Bronchial epithelial cell (primary cell): ENCODE measurements around the gene COL11A2. TPM values are rescaled to one million over a fixed set of nuclear protein-coding genes. Genes with fewer than 3 reads are reported as not detected.

Source experiments
- DNase-seq: peaks from one replicate; pipeline ENCODE4 v3.0.0-alpha.2; 2010; ENCODE audit warnings: low read depth
- FAIRE-seq: peaks from 2 replicates; lab custom pipeline; 2011; peaks lifted over from hg19 to GRCh38; lab: Jason Lieb, UNC
- H3K27me3 ChIP-seq: 2 replicates; pipeline ENCODE4 v1.5.1; 2011; ENCODE audit warnings: low read length; ENCODE audit not compliant: control insufficient read depth, insufficient read depth
- H3K36me3 ChIP-seq: 2 replicates; pipeline ENCODE4 v1.5.1; 2011; ENCODE audit warnings: low read length; ENCODE audit not compliant: control insufficient read depth, insufficient read depth
- H3K4me3 ChIP-seq: 2 replicates; pipeline ENCODE4 v1.5.1; 2011; ENCODE audit warnings: mild to moderate bottlenecking, low read depth, low read length, control low read depth
- total RNA-seq: library from RNA; depleted of rRNA; stranded (reverse); fragments of >200 nt; gene quantifications from 2 replicates; pipeline ENCODE4 v1.2.1, GENCODE V29; 2014
- TF ChIP-seq, protein P1 (sequence below): IDR thresholded peaks from 2 replicates; pipeline ENCODE4 v1.5.1; 2011; ENCODE audit warnings: mild to moderate bottlenecking, moderate library complexity, low read length, control low read depth, inconsistent platforms; ENCODE audit not compliant: insufficient read depth, severe bottlenecking

Gene COL11A2
- total RNA-seq, 1 donor from 2014 or later = under 0.01 TPM

DNA sequence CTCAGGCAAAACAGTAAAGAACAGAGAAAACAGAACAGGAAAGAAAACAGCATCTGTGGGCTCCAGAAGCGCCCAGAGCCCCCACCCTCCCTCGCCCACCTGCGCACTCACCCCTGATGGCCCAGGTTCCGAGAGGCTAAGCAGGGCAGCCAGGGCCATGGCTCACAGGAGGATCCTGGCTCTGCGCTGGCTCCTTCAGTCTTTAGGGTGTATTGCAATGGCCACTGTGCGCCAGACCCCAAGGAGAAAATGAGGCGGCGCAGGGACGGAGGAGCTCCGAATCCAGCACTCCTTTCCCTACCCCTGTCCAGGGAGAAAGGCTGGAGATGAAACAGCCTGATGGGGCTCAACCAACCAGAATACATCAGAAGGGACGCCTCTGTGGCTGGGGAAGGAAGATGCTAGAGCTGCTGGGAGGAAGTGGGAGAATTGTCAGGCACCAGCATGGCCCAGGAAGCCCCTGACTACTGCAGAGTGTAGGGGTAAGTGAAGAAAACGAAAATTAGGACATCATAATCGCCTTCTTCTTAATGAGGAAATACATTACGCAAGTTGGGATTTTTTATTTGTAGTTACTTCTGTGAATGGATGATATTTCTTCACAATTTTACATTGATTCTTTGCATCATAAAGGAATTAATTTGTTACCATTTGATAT, 49.0 kb downstream of the COL11A2 start:
- TF ChIP-seq, protein P1, sequence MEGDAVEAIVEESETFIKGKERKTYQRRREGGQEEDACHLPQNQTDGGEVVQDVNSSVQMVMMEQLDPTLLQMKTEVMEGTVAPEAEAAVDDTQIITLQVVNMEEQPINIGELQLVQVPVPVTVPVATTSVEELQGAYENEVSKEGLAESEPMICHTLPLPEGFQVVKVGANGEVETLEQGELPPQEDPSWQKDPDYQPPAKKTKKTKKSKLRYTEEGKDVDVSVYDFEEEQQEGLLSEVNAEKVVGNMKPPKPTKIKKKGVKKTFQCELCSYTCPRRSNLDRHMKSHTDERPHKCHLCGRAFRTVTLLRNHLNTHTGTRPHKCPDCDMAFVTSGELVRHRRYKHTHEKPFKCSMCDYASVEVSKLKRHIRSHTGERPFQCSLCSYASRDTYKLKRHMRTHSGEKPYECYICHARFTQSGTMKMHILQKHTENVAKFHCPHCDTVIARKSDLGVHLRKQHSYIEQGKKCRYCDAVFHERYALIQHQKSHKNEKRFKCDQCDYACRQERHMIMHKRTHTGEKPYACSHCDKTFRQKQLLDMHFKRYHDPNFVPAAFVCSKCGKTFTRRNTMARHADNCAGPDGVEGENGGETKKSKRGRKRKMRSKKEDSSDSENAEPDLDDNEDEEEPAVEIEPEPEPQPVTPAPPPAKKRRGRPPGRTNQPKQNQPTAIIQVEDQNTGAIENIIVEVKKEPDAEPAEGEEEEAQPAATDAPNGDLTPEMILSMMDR = no peak
- H3K4me3 ChIP-seq = no peak overlapping the region
- DNase-seq = no peak
- H3K36me3 ChIP-seq = no peaks in the 10 kb centered on the region
- no peak for FAIRE-seq
- H3K27me3 ChIP-seq = no peaks in the 10 kb centered on the region

DNA sequence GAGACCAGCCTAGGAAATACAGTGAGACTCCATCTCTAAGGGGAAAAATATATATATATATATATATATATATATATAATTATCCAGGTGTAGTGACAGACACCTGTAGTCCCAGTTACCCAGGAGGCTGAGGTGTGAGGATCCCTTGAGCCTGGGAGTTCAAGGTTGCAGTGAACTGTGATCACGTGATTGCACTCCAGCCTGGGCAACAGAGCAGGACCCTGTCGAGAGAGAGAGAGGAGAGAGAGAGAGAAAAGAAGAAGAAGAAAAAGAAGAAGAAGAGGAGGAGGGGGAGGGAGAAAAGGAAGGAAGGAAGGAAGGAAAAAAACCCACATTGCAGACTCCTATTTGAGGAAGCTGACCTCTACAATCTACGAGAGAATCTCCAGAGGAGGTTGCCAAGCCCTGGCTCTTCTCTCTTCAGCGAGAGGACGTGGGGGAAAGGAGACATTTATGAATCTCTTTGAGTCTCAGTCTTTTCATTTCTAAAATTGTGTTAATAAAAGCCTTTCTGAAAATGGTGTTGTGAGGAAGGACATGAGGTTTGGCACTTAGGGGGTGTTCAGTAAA, 49.7 kb downstream of the COL11A2 start:
- Histone ChIP-seq H3K27me3 (no peaks in the 10 kb centered on the region), H3K36me3 (no peaks in the 10 kb centered on the region), H3K4me3 (no peak overlapping the region)
- FAIRE-seq (no peak), DNase-seq (no peak)
- TF ChIP-seq, protein P1 = no peak

DNA sequence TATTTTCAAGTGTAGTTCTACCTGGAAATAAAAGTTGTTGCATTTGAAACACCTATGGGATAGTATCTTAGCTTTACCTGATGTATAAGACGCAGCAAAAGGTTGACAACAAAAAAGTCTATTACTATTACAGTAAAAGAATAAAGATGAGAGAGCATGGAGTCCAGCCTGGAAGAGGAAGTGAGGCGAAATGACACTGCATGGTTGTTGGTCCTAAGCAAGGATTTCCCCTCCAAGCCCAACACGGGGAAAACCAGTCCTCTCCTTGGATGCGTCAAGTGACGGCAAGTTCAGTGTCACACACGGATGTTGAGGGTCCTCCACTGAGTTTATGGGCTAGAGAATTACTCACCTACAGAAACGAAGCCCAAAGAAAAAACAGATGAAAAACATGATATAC, 51.7 kb downstream of the COL11A2 start:
- DNase-seq (no peak), FAIRE-seq (no peak)
- H3K4me3 ChIP-seq = no peak overlapping the region
- no peaks in the 10 kb centered on the region for H3K36me3 ChIP-seq
- TF ChIP-seq, protein P1 = no peak
- peaks cover 2% of the 10 kb centered on the region for H3K27me3 ChIP-seq

DNA sequence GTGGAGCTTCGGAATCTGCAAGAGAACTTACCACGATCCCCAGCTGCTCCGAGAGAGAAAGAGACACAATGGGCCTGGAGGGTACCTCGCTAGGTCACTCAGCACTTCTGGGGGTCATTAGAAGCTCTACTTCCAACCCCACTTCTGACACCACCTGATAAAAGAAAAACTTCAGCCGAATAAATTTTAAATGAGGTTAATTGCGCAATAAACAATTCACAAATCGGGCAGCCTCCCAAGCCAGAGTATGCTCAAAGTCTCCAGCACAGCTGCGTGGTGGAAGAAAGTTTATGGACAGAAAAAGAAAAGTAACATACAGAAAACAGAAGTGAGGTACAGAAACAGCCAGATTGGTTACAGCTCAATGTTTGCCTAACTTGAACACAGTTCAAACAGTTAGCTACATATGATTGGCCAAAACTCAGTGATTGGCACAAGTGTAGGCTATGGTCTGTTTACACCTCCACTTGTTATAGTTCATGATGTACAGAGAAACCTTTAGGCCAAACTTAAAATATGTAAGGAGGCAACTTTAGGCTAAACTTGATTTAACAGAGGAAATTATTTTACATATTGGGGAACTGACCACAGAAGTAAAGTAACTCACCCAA, 52.6 kb downstream of the COL11A2 start:
- no peak for FAIRE-seq
- TF ChIP-seq, protein P1 = no peak
- no peak overlapping the region for H3K4me3 ChIP-seq
- H3K36me3 ChIP-seq = no peaks in the 10 kb centered on the region
- peaks cover 2% of the 10 kb centered on the region for H3K27me3 ChIP-seq
- DNase-seq = no peak

DNA sequence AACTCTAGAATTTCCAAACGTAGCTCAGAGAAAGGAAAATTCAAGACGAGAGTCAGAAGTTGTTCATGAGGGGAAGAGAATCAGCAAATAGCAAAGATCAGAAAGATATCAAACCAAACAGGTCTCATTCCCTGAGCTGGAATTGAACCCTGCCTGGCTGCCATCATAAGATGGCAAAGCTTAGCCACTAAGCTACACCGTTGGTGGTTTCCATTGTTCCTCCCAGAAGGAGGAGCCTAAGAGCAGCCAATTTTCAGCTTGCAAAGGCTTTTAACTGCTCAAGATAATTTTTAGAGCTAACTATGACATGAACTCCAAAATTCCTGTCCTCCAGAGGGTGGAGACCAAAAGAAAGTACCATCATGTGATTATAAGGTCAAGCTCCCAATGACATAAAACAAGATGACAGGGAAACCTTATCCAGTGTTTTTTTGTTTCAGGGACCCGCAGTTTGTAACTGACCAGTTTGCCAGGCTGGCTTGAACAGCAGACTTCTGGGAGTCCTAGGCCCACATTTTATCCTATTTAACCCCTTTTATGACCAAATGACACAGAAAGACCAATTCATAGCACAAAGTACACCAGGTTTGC, 55.9 kb downstream of the COL11A2 start:
- FAIRE-seq (no peak), DNase-seq (no peak)
- Histone ChIP-seq H3K36me3 (no peaks in the 10 kb centered on the region), H3K27me3 (peaks cover 2% of the 10 kb centered on the region), H3K4me3 (no peak overlapping the region)
- TF ChIP-seq, protein P1 = no peak
